ENCODE measurements around the gene AEBP1. TPM values are rescaled to one million over a fixed set of nuclear protein-coding genes. Genes with fewer than 3 reads are reported as not detected.

The AEBP1 gene
- total RNA-seq, 1 experiment from 2014 or later, result 30.1 TPM

DNA sequence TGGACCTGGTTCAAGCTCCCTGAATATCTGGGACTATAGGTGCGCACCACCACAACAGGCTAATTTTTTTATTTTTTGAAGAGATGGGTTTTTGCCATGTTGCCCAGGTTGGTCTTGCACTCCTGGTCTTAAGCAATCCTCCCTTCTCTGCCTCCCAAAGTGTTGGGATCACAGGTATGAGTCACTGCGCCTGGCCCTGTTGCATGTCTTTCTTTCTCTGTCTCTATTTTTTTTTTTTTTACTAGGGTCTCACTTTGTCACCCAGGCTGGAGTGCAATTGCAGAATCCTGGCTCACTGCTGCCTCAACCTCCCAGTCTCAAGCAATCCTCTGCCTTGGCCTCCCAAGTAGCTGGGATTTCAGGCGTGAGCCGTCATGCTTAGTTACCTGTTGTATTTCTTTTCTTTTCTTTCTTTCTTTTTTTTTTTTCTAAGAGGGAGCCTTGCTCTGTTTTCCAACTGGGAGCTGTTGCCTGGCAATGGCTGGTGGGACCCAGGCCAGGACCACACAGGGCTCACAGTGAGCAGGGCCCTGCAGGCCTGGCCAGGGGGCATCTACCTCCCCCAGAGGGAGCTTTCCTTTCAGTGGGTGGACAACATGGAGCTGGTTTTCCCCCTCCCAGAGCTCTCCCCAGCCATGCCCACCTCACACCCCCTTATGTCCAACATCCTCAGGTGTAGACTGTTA is 30.9 kb downstream of the AEBP1 start:
- Histone ChIP-seq H3K4me1 (ENCODE audit: insufficient read depth, low read length, poor library complexity, severe bottlenecking) (no peaks in the 10 kb centered on the region), H3K36me3 (ENCODE audit: insufficient read depth, low read length, poor library complexity, severe bottlenecking) (no peaks in the 10 kb centered on the region), H3K27ac (ENCODE audit: low read depth, low read length, poor library complexity, severe bottlenecking) (no peak overlapping the region), H3K27me3 (replicated peaks; ENCODE audit: insufficient read depth, low read depth, low read length, poor library complexity) (no peaks in the 10 kb centered on the region), H3K9me3 (ENCODE audit: low read depth, low read length, poor library complexity, severe bottlenecking) (no peaks in the 10 kb centered on the region), H3K4me3 (ENCODE audit: low read depth, low read length, poor library complexity, severe bottlenecking) (no peak overlapping the region)
- intact Hi-C loops (cut with micrococcal nuclease; ENCODE audit: unreplicated experiment), result no loop called here
- TF ChIP-seq, protein P1, sequence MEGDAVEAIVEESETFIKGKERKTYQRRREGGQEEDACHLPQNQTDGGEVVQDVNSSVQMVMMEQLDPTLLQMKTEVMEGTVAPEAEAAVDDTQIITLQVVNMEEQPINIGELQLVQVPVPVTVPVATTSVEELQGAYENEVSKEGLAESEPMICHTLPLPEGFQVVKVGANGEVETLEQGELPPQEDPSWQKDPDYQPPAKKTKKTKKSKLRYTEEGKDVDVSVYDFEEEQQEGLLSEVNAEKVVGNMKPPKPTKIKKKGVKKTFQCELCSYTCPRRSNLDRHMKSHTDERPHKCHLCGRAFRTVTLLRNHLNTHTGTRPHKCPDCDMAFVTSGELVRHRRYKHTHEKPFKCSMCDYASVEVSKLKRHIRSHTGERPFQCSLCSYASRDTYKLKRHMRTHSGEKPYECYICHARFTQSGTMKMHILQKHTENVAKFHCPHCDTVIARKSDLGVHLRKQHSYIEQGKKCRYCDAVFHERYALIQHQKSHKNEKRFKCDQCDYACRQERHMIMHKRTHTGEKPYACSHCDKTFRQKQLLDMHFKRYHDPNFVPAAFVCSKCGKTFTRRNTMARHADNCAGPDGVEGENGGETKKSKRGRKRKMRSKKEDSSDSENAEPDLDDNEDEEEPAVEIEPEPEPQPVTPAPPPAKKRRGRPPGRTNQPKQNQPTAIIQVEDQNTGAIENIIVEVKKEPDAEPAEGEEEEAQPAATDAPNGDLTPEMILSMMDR (conservative IDR thresholded peaks at IDR 0.05; ENCODE audit: low read depth, low read length), result no peak
- no peak for TF ChIP-seq EZH2 (IDR thresholded peaks at IDR 0.05; ENCODE audit: borderline replicate concordance, low read depth, low read length, poor library complexity, severe bottlenecking)
- DNase-seq (ENCODE audit: low spot score), result no peak
- ChIA-PET CTCF (interaction anchor here (0.7 kb wide), 1 partner anchor 167 kb away, joined by 4 read pairs; no protein-coding TSS in a partner anchor), POLR2A (ENCODE audit: low non-redundant PET) (interaction anchor here (0.6 kb wide), 1 partner anchor 13 kb away, joined by 4 read pairs; no protein-coding TSS in a partner anchor)
- BruUV-seq (replicated peaks), result no TSS peak

DNA sequence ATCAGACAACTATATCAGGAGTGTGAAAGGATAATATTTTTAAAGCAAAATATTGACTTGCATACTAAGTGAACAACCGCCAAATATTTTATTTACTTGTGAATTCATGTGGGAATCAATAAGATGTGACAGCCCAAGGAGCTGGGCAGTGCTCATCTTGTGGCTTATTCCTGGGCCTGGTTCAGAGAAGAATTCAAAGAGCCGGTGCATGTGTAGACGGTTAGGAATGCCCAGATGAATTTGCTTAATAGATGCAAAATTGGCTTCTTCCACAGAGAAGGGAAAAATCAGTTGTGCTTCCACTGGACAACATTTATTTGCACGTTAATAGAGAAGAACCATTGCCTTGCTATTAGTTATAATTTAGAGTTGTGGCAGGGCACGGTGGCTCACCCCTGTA is 32.6 kb downstream of the AEBP1 start:
- no peak overlapping the region for H3K4me3 ChIP-seq (ENCODE audit: low read depth, low read length, poor library complexity, severe bottlenecking)
- no peaks in the 10 kb centered on the region for H3K36me3 ChIP-seq (ENCODE audit: insufficient read depth, low read length, poor library complexity, severe bottlenecking)
- TF ChIP-seq EZH2 (IDR thresholded peaks at IDR 0.05; ENCODE audit: borderline replicate concordance, low read depth, low read length, poor library complexity, severe bottlenecking), result no peak
- TF ChIP-seq, protein P1 (conservative IDR thresholded peaks at IDR 0.05; ENCODE audit: low read depth, low read length), result no peak
- no TSS peak for BruUV-seq (replicated peaks)
- intact Hi-C loops (cut with micrococcal nuclease; ENCODE audit: unreplicated experiment), result no loop called here
- H3K4me1 ChIP-seq (ENCODE audit: insufficient read depth, low read length, poor library complexity, severe bottlenecking), result no peaks in the 10 kb centered on the region
- no peak for DNase-seq (ENCODE audit: low spot score)
- no peak overlapping the region for H3K27ac ChIP-seq (ENCODE audit: low read depth, low read length, poor library complexity, severe bottlenecking)
- no peaks in the 10 kb centered on the region for H3K9me3 ChIP-seq (ENCODE audit: low read depth, low read length, poor library complexity, severe bottlenecking)
- H3K27me3 ChIP-seq (replicated peaks; ENCODE audit: insufficient read depth, low read depth, low read length, poor library complexity), result no peaks in the 10 kb centered on the region
- CTCF ChIA-PET, result no interaction called here
- POLR2A ChIA-PET (ENCODE audit: low non-redundant PET), result no interaction called here

DNA sequence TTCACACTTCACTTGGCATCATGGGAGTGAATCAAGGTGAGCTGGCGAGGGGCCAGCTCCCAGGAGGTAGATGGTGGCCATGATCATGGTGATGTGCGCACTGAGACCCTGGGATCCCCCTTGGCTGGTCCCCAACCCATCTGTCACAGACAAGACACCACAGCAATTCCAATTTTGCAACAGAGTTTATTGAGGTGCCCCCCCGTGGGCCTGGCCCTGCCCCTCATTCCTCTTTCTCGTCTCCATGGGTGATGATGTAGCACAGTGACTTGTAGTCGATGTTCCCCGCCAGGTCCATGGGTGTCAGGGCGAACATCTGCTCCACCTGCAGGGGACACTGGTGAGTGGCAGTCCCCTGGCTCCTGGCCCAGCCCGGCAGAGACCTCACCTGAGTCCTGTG is 34.6 kb downstream of the AEBP1 start:
- TF ChIP-seq, protein P1 (conservative IDR thresholded peaks at IDR 0.05; ENCODE audit: low read depth, low read length), result no peak
- Histone ChIP-seq H3K4me1 (ENCODE audit: insufficient read depth, low read length, poor library complexity, severe bottlenecking) (no peaks in the 10 kb centered on the region), H3K9me3 (ENCODE audit: low read depth, low read length, poor library complexity, severe bottlenecking) (no peaks in the 10 kb centered on the region), H3K36me3 (ENCODE audit: insufficient read depth, low read length, poor library complexity, severe bottlenecking) (no peaks in the 10 kb centered on the region), H3K27me3 (replicated peaks; ENCODE audit: insufficient read depth, low read depth, low read length, poor library complexity) (no peaks in the 10 kb centered on the region), H3K27ac (ENCODE audit: low read depth, low read length, poor library complexity, severe bottlenecking) (no peak overlapping the region), H3K4me3 (ENCODE audit: low read depth, low read length, poor library complexity, severe bottlenecking) (no peak overlapping the region)
- CTCF ChIA-PET, result no interaction called here
- no peak for DNase-seq (ENCODE audit: low spot score)
- POLR2A ChIA-PET (ENCODE audit: low non-redundant PET), result no interaction called here
- intact Hi-C loops (cut with micrococcal nuclease; ENCODE audit: unreplicated experiment), result no loop called here
- no TSS peak for BruUV-seq (replicated peaks)

Data from A673 (cell line).